ENCODE results near the gene SAMHD1.
"Not testable (repeated sequence)": the region's sequence is repeated elsewhere in the genome, so short reads cannot be mapped to it uniquely, and the experiment has no call there.

SAMHD1 gene

GRCh38 chr20:36906086-36906485, 45.4 kb downstream of the SAMHD1 start:
- DNase-seq = not testable (repeated sequence)

DNA sequence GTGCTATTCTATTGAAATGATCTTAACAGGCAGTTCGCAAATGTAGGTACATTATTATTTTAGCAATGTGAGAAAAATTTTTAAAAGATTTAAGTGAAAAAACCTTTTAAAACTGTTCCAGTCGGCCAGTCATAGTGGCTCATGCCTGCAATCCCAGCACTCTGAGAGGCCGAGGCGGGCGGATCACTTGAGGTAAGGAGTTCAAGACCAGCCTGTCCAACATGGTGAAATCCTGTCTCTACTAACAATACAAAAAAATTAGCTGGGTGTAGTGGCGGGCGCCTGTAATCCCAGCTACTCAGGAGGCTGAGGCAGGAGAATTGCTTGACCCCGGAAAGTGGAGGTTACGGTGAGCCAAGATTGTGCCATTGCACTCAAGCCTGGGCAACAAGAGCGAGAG, 45.9 kb downstream of the SAMHD1 start:
- DNase-seq = not testable (repeated sequence)

GRCh38 chr20:36904690-36905089, 46.8 kb downstream of the SAMHD1 start:
- no peak for DNase-seq

GRCh38 chr20:36895036-36895435, 56.5 kb downstream of the SAMHD1 start:
- DNase-seq = no peak

DNA sequence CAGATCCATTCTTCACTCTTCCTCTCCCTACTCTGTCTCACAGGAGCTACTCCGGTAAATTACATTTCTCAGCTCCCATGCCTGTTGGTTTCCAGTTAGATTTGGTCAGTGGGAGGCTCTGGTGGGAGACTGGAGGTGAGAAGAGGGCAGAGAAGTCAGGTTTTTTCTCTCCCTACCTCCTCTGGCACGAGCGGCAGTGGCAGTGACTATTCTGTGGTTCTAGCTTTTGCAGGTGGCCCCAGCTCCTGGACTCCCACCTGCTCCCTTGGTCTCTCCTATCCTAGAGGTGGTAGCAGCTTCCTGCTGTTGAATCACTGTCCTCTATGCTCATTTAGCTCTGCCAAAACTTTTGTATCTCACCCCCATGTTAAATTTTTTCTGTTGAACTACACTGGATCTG, 57.7 kb downstream of the SAMHD1 start:
- no peak for DNase-seq

- no peak for DNase-seq
Observed at GRCh38 chr20:36891211-36891610, 60.3 kb downstream of the SAMHD1 start.

DNA sequence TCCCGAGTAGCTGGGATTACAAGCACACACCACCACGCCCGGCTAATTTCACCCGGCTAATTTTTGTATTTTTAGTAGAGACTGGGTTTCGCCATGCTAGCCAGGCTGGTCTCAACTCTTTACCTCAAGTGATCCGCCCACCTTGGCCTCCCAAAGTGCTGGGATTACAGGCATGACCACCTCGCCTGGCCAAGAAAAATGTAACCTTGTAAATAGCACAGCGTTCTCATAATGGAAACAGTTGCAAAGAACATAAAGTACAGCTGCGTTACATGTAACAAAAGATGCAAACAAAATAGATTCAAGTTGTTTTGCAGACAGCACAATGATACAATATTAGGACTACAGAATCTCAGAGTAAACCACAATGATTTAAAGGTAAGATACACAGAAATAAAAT, 60.9 kb downstream of the SAMHD1 start:
- DNase-seq = no peak

- no peak for DNase-seq
Observed at GRCh38 chr20:36888880-36889516, 62.5 kb downstream of the SAMHD1 start.

- DNase-seq = no peak
Observed at GRCh38 chr20:36887752-36888090, 63.8 kb downstream of the SAMHD1 start.

DNA sequence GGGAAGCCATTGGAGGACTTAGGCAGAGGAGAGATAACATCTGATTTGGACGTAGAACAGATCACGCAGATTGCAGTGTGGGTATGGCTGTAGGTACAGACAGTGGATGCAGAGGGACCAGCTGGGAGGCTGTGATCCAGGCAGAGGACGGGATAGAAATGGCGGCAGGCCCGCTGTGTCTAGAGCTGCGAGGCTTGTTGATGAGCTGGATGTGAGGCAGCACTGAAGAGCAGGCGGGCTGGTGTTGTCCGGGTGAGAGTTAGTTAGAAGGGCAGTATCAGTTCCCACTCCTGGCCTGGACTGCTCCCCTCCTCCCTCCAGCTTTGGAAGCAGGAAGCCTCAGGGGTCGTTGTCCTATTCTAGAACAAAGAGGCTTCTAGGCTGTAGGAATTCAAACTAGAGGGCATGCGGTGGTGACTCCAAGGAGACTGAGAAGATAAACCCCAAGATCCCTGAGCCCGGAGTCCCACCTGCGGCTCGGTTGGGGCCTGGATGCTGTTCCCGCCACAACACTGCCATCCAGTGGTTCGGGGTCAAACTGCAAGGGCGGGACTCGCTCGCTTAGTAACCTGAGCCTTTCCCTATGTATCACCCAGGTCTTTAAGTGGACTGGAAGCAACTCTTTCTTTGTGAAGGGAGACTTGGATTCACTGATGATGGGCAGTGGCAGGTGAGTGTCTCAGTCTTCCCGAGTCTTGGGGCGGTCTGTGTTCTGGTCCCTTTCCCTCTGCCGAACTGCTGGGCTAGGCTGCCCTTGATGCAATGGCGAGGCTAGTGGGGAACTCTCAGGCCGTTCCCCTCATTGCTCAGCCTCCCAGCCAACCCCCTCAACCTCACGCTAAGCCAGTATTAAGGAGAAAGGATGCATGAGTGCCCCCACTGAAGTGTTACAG, 64.4 kb downstream of the SAMHD1 start:
- peak; percentile 85 for DNase-seq

GRCh38 chr20:36885356-36885755, 66.2 kb downstream of the SAMHD1 start:
- no peak for DNase-seq

DNA sequence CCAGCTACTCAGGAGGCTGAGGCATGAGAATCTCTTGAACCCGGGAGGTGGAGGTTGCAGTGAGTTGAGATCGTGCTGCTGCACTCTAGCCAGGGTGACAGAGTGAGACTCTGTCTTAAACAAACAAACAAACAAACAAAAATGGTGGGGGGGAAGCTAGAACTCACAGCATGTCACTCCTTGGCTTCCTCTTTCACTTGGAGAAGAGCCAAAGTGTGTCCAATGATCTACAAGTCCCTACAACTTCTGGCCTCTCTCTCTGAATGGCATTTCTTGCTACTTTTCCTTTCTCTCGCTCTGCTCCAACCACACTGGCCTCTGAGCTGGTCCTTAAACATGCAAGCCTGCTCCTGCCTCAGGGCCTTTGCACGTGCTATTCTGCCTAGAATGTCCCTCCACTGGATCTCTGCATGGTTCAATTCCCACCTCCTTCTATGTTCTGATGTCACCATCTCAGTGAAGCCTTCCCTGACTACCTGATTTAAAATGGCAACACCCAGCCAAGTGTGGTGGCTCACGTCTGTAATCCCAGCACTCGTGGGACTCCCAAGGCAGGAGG, 67.5 kb downstream of the SAMHD1 start:
- DNase-seq = no peak

- DNase-seq = no peak
Observed at GRCh38 chr20:36881888-36882287, 69.6 kb downstream of the SAMHD1 start.

DNA sequence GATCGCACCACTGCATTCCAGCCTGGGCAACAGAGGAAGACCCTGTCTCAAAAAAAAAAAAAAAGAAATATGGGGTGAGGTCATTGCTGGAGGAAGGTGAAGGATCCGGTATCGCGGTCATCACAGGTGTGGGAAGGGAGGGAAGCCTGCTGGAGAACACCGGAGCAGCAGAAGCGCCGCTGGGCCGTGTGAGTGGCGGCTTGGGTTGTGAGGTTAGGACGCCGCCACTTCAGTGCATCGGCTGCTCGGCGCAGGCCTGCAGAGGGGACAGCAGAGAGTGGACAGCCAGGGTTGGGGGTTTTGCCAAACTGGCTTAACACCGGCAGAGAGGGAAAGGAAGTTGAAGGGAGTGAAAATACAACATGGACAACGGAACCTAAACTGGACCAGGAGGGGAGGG, 70.2 kb downstream of the SAMHD1 start:
- no peak for DNase-seq

DNA sequence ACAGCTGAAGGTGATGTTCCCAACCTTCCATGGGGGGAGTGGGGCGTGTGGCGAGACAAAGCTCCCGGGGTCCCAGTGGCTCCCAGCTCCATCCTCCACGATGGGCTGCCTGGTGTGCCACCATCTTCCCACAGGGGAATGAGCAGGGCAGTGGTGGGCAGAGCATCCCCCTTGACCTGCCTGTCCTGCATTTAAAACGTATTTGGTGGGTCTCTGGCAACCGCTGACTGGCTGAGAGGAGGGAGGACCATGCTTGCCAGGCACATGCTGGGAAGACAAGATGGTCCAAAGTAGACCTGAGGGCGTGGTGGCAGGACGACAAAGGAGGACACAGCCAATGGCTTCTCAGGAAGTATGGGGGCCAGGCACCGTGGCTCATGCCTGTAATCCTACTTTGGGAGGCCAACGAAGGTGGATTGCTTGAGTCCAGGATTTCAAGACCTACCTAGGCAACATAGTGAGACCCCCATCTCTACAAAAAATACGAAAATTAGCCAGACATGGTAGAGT, 70.7 kb downstream of the SAMHD1 start:
- DNase-seq = no peak

GRCh38 chr20:36878941-36879340, 72.6 kb downstream of the SAMHD1 start:
- DNase-seq = no peak

DNA sequence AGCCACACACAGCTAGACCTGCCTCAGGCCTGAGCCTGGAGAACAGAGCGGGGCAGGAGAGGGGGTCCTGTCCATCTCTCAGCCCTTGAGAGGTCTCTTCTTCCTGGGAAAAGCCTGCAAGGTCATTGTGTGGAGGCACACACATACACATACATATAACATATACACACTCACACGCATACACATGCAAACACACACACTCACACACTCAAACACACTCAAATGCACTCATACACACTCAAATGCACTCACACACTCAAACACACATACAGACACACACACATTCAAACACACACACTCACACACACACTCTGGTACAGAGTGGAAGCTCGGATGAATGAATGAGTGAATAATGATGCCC, 75.1 kb downstream of the SAMHD1 start:
- no peak for DNase-seq

GRCh38 chr20:36875702-36876472, 75.6 kb downstream of the SAMHD1 start, which contains the start of gene TLDC2:
TLDC2 (plus strand) TSS chr20:36876138; CDS start chr20:36876175, 37 bp downstream.
- DNase-seq = no peak

GRCh38 chr20:36875093-36875492, 76.4 kb downstream of the SAMHD1 start:
- not testable (repeated sequence) for DNase-seq

- DNase-seq = no peak
Observed at GRCh38 chr20:36873498-36874189, 77.9 kb downstream of the SAMHD1 start.

DNA sequence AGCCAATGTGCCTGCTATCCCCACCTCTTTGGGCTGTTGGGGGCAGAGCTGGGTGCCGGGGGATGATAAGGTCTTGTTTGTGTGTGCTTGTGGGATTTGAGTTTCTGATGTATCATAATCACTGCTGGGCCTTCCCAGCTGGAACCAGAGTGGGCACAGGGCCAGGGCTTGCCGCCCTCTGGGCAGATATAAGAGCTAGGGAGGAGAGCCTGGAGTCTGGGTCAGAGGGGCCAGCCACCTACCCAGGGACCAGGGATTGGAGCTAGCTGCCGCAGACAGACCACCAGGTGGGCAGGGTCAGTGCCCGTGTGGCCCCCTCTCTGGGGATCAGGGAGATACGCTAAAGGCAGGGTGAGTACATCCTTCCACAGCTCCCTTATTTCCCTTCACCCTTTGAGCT, 78.7 kb downstream of the SAMHD1 start:
- no peak for DNase-seq
